BJ (cell line): Measurements from ENCODE around the gene LPXN. TPM values are rescaled to one million over a fixed set of nuclear protein-coding genes. Genes with fewer than 3 reads are reported as not detected.

Experiments used
- CTCF ChIA-PET: fragments of 350-600 bp; formaldehyde crosslinking; extraction: SDS; loops from one replicate; lab custom pipeline; 2021; ENCODE audit warnings: antibody characterized with exemption, inconsistent platforms; lab: Yijun Ruan, JAX
- POLR2A ChIA-PET: fragments of 300-600 bp; sonication (Branson Sonifier 250); formaldehyde crosslinking; extraction: SDS; loops from one replicate; lab custom pipeline; 2021; ENCODE audit warnings: antibody characterized with exemption; lab: Charles Lee
- DNase-seq: peaks from one replicate; pipeline ENCODE4 v3.0.0-alpha.2; 2011; ENCODE audit warnings: low read depth
- H3K27me3 ChIP-seq: 2 replicates; pipeline ENCODE4 v1.6.0; 2011; ENCODE audit warnings: low read length; ENCODE audit not compliant: control insufficient read depth, insufficient read depth
- H3K36me3 ChIP-seq: 2 replicates; pipeline ENCODE4 v1.5.1; 2011; ENCODE audit warnings: low read length; ENCODE audit not compliant: control insufficient read depth, insufficient read depth
- H3K4me3 ChIP-seq: 2 replicates; pipeline ENCODE4 v1.5.1; 2011; ENCODE audit warnings: low read depth, mild to moderate bottlenecking, control low read depth, low read length
- CTCF ChIP-seq: IDR thresholded peaks from 2 replicates; pipeline ENCODE4 v1.5.1; 2011; ENCODE audit warnings: low read depth, mild to moderate bottlenecking, control low read depth, inconsistent platforms, low read length, moderate library complexity; ENCODE audit not compliant: insufficient read depth
- polyA plus RNA-seq: library from polyadenylated mRNA; depleted of rRNA; stranded (reverse); fragments of >200 nt; gene quantifications from 2 replicates; pipeline ENCODE4 v1.2.3, GENCODE V29; 2011

The LPXN gene
- polyA plus RNA-seq, 1 experiment: 29.2 TPM

DNA sequence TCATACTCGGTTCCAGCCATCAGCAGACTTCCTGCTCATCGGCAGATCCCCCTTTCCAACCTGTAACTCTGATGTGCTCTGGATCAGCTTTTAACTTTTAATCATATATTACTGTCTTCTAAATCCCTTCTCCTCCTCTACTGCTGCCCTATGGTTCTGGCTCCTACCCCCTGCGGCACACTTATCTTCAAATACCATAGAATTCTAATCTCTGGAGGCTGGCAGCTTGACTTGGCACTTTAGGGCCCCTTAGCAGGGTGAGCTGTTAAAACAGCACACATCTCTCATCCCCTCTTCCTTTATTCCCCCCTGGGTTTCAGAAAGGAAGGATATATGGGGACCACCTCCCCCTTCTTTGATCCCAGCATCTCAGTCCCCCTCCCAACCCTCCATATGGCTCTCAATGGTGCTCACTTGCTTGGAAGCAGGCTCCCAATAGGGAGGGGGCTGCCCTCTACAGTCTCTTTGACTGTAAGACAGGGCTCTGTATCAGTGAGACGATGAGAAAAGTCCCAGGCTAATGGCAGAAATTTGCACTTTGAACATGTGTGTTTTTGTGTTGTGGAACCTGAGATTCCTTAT lies 42.4 kb upstream of the LPXN start:
- ChIA-PET POLR2A (no interaction called here), CTCF (interaction anchor here (1.1 to 4.0 kb wide), 2 partner anchors 8 to 12 kb away, joined by 3 to 13 read pairs; no protein-coding TSS in a partner anchor)
- Histone ChIP-seq H3K36me3 (peaks cover 4% of the 10 kb centered on the region), H3K4me3 (no peak overlapping the region), H3K27me3 (no peaks in the 10 kb centered on the region)
- no peak for DNase-seq
- TF ChIP-seq CTCF: no peak

DNA sequence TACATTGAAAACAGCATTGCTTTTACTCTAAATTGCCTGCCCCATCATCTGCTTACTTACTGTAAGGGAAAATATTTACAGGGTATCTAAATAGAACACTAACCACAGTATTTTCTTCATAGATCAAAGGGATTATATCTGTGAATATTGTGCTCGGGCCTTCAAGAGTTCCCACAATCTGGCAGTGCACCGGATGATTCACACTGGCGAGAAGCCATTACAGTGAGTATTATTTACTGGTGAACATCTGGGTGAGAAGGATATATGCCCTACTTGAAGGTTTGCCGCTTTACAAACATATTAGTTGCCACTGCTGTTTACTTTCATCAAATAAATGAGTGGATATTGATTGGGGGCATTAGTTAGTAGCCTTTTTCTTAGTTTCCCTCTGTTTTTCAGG lies 40.9 kb upstream of the LPXN start:
- no peak for TF ChIP-seq CTCF
- POLR2A ChIA-PET: no interaction called here
- Histone ChIP-seq H3K4me3 (no peak overlapping the region), H3K27me3 (no peaks in the 10 kb centered on the region), H3K36me3 (peaks cover 5% of the 10 kb centered on the region)
- CTCF ChIA-PET: interaction anchor here (4.0 kb wide), 1 partner anchor 13 kb away, joined by 13 read pairs; no protein-coding TSS in a partner anchor
- peak; percentile 71 for DNase-seq

GRCh38 chr11:58615559-58615958 lies 39.9 kb upstream of the LPXN start:
- H3K27me3 ChIP-seq: no peaks in the 10 kb centered on the region
- ChIA-PET POLR2A (no interaction called here), CTCF (no interaction called here)
- DNase-seq: no peak
- peaks cover 5% of the 10 kb centered on the region for H3K36me3 ChIP-seq
- TF ChIP-seq CTCF: no peak
- no peak overlapping the region for H3K4me3 ChIP-seq

DNA sequence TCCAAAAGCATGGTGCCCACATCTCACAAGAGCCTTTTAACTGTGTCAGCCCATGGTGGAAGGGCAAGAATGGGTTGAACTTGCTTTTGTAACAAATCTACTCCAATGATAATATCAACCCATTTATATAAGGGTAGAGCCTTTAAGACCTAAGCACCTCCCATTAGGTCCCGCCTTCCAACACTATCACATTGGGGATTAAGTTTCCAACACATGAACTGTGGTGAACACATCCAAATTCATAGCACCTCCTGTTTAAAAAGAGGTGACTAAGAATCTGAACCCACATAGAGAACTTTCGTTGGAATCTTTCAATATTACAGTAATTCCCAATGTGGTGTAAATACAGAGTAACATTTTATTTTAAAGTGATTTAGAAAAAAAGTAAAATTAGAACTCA lies 37.6 kb upstream of the LPXN start:
- no peak overlapping the region for H3K4me3 ChIP-seq
- CTCF ChIA-PET: interaction anchor here (1.7 kb wide), 1 partner anchor 9 kb away, joined by 6 read pairs; the partner anchor contains the start of gene CNTF
- no peaks in the 10 kb centered on the region for H3K27me3 ChIP-seq
- H3K36me3 ChIP-seq: peaks cover 6% of the 10 kb centered on the region
- no peak for TF ChIP-seq CTCF
- no peak for DNase-seq
- POLR2A ChIA-PET: no interaction called here

DNA sequence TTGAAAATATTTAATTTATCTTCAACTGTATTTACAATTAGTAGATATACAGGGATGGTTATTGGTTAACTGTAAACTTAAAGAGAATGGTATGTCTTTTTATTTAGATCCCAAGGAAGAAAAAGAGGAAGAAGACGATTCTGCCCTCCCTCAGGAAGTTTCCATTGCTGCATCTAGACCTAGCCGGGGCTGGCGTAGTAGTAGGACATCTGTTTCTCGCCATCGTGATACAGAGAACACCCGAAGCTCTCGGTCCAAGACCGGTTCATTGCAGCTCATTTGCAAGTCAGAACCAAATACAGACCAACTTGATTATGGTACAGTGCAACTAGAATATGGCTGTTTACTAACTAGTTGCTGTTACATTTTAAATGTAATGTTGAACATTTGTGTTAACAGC lies 34.1 kb upstream of the LPXN start:
- CTCF ChIA-PET: interaction anchor here (1.2 to 1.8 kb wide), 2 partner anchors 20 to 42 kb away, joined by 4 to 6 read pairs; no protein-coding TSS in a partner anchor
- TF ChIP-seq CTCF: no peak
- POLR2A ChIA-PET: no interaction called here
- DNase-seq: no peak
- peaks cover 3% of the 10 kb centered on the region for H3K36me3 ChIP-seq
- no peaks in the 10 kb centered on the region for H3K27me3 ChIP-seq
- no peak overlapping the region for H3K4me3 ChIP-seq
